Left hindlimb (tissue), 1 donor: ENCODE data around the gene PAPOLG.
"Not testable (repeated sequence)": the region's sequence is repeated elsewhere in the genome, so short reads cannot be mapped to it uniquely, and the experiment has no call there.

Experiments used
- DNase-seq: peaks from one replicate; pipeline ENCODE4 v3.0.0-alpha.2; 2018

The PAPOLG gene

DNA sequence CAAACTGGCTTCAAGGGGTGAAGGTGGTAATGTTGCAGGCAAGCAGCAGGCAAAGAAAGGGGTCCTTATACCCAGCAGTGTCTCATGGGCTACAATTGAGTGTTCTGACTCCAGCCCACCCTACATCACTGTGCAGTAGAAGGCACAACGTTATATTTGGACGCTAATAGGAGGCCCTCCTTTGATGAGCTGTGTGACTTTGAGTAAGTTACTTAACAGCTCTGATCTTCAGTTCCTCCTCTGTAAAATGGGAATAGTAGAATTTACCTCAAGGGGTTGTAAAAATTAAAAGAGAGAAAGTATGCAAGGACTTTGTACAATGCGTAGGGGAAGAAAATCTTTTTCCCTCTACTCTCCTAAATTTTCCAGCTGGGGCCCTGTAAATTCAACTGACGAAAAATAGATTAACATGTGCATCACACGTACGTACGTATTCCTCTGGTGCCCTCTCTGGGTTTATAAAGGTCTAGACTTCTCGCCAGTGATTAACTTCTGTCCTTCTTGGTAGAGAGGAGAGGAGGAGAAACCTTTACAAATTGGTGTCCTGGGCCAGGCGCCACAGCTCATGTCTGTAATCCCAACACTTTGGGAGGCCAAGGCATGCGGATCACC lies 67.7 kb downstream of the PAPOLG start:
- no peak for DNase-seq

DNA sequence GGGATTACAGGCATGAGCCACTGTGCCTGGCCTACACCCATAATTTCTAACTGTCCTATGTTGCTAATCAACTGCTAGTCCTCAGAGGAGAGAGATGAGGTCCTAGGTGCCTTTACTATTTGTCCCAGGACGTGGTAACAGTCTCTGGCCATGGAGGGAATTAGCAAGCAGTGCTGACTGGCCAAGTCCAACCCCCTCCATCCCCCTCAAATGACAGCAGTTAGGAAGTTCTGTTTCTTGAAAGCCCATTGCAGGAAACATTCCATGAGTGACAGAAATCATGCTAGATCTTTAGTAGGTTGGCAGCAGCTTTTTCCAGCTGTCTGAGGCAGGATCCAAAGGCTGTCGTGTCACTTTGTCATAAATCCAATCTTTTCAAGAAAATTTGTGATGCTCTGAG lies 69.6 kb downstream of the PAPOLG start:
- DNase-seq, result no peak

DNA sequence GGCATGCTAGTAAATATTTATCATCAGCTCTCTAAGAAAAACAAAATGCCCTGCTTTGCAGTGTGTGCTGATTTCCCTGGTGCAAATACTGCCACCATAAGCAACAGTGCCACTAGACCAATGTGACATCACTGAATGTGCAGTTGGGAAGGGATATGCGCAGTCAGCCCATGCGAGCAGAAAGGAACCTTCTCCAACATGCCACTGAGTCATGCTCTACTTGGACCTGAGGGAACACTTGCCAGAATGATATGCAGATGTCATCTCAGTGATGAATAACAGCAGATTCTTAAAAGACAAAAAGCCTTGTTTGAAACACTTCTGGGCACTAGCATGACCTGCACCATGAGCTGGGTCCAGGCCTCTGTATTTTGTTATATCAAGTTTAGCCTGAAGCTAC lies 70.0 kb downstream of the PAPOLG start:
- DNase-seq, result no peak

DNA sequence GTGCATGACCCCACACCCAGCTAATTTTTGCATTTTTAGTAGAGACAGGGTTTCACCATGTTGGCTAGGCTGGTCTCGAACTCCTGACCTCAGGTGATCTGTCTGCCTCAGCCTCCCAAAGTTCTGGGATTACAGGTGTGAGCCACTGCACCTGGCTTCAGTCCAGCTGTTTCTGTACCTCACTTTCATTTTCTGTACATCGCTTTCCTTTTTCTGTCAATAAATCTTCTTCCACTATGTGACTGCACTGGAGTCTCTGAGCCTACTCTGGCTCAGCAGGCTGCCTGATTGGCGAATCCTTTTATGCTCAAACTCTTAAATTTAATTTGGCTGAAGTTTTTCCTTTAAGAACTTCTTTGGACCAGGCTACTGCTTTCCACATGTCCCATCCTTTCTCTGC lies 70.8 kb downstream of the PAPOLG start:
- not testable (repeated sequence) for DNase-seq

DNA sequence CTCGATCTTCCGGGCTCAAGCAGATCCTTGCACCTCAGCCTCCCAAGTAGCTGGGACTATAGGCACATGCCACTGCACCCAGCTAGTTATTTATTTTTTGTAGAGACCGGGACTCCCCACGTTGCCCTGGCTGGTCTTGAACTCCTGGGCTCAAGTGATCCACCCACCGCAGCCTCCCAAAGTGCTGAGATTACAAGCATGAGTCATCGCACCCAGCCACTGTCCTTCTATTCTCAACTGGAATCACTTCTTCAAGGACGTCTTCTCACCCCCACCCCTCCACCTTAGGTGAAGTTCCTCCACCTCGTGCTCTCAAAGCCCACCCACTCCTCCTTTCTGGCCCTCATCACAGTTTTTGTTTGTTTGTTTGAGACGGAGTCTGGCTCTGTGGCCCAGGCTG lies 71.3 kb downstream of the PAPOLG start:
- DNase-seq, result no peak

DNA sequence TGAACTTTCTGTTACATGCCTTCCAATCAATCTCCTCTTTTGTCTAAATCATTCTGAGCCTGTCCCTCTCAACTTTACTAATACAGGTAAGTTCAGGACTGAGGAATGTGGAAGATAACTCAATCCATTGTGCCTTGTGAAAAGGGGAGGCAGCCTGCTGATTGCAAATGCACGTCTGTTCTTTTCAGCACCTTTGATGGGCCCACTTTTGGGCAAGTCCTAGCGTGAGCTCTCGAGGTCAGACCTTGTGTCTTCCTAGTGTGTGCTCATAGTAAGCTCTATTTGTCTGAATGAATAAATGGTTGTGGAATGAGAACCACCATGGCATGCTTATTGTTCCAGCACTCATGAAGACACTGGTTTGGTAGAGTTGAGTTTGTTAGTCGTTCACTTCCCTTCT lies 74.9 kb downstream of the PAPOLG start:
- DNase-seq, result no peak

DNA sequence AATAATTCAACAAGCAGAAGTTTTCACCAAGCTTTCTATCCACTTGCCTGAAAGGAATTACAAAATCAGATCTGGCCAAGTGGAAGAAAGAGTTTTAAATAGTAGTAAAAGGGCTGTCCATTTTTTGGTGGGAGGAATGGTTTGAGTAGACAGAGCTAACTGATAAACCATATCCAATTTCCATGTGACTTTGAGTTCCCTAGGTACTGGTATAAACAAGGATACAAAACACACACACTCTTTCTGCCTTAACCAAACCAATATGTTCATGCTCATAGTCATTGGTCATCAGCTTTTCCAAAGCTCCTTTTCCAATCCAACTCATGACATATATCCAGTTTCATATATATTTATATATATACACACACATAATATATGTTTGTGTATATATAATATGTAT lies 75.9 kb downstream of the PAPOLG start:
- DNase-seq, result no peak

DNA sequence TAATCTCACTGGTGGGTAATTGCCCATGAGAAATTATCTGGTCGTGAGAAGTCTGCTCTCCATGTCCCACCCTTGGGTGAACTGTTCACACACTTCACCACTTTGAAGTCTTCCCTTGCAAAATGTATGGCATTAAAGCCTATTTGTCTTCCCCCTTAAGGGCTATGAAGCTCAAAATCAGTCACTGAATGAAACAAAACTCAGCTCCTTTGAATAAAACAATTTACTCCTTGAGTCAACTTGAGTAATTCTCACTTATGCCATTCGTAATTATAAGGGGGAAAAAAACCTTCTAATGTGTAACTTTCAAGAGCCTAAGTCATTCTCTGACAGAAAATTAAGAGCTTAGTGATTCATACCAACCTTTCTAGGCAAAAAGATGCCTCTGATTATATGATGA lies 76.6 kb downstream of the PAPOLG start:
- no peak for DNase-seq

DNA sequence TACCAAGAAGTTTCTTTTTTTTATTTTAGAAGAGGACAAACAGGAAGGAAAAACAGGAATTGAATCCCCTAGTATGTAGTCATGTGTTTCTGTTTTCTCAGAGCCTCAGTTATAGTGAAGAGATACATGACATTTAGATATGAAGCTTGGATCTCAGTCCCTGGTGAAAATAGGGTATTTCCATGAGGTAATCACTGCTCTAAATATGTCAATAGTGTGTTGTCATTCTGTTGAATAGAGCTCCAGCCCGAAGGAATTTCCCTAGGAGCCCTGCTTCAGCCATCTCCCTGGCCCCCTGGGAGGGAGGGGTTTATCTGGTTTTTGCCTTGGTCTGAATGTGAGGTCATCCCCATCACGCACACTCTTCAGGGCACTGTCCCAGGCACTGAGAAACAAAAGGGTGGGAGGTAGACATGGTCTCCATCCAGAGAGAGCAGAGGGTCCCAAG lies 78.2 kb downstream of the PAPOLG start:
- no peak for DNase-seq

DNA sequence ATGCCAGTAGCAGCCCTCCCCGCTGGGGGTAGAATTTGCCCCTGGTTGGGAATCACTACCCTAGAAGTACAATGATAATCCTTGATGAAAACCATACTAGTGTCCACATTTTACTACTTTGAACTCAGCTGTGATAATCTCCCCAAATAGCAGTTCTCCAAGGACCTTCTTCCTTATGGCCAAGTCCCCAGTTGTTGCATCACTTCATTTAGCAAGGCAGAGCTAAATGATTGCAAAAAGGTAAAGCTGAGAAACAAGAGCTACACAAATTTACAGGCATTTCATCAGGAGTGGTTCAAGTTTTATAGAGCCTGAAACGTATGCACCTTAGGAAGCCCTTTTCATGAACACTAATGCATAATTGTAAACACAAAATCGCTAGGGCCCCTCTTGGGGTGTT lies 80.4 kb downstream of the PAPOLG start:
- DNase-seq, result no peak

DNA sequence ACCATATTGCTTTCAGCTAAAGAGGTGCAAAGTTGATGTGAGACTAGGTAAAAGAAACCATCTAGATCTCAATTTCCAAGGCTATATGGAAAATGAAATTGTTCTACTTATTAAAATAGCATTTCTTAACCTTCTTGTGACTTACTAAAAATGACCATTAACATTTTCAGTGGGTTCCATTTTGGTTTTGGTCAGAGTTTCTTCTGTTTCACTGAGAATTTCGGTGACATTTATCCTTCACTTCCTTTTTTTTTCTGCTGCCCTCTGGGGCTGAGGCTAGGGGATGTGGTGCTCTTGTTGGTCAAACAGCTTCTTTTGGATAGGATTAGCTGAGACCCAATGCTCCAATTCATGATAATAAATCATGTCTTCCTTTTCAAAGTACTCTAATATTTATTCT lies 81.1 kb downstream of the PAPOLG start:
- no peak for DNase-seq

DNA sequence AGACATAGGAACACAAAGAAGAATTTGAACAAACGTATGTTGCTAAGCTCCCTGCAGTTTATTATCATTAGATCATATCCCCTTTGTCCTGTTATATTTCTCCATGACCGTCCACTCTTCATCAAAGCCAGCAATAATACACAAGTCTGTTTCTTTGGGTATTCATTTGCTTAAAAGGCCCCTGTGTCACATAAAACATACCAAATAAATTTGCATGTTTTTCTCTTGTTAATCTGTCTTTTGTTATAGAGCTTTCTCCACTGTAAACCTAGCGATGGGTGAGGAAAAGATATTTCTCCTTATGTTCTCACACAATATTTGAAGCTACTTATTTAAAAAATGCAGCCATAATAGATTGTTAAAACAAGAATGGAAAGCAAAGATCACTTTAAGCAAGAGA lies 82.4 kb downstream of the PAPOLG start:
- DNase-seq, result no peak

DNA sequence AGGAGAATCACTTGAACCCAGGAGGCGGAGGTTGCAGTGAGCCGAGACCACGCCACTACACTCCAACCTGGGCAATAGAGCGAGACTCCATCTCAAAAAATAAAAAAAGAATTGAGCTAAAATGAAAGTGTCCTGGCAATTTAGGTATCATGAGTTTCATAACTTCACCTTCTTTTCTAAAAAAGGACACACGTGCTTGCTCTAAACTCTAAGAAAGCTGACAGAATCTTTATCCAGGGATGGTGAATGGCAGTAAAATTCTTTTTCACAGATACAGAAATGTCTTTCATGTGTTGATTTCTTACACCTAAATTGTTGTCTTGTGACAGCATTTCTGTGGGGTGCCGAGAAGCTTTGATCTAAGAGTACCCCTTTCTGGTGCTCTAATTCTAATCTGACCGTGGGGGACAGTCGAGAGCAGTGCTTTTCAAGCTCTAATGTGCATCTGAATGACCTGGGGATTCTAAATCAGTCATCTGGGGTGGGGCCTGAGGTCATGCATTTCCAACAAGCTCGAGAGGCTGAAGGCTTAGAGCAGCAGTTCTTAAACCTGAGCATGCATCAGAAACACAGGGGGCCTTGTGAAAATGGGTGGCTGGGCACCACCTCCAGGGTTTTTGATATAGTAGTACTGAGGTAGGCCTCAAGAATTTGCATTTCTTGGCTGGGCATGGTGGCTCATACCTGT lies 83.2 kb downstream of the PAPOLG start:
- DNase-seq, result no peak

DNA sequence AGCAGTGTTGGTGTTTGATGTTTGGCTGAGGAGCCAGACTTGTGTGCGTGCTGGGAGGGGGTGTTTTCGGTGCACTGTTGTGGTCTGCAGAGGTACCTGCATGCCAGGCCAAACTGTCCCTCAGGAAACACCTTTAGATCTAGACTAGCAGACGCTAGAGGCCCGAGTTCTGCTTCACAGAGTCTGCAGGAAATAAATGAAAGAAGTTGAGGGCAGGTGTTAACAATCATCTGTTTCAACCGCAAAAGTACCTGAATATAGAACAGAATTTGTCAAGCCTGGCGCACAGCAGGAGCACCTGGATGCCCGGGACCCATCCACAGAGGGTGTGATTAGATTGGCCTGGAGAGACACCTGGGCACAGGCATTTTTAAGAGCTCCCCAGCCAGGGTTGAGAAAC lies 84.8 kb downstream of the PAPOLG start:
- no peak for DNase-seq

DNA sequence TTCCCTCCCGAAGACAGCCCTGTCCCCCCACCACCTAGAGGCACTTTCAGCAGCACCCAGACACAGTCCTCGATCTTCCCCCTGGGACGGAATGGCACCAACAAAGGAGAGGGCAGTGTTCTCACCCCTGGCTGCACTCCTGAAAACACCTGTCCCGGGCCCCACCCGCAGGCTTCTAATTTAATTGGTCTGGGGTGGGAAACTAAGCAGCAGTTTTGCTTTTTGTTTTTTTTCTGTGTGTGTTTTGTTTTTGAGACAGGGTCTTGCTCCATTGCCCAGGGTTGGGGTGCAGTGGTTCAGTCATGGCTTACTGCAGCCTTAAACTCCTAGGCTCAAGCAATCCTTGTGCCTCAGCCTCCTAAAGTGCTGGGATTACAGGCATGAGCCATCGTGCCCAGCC lies 86.9 kb downstream of the PAPOLG start:
- DNase-seq, result no peak

DNA sequence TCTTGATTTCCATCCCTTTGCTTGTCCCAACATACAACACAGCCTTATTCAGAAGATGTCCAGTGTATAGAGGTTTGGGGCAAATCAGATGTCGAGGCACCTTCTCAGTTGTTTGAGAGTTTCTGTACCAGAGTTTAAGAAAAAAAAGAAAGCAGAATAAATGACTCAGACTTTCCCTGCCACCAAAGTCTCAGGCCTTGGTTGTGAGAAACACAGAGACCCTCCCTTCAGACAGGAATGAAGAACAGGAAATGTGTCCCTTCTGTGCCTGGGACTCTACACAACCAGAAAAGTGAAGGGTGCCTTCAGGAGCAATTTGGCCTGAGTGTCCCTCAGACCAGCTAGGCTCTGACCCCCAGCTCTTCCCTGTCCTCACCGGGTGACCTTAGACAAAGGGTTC lies 88.0 kb downstream of the PAPOLG start:
- no peak for DNase-seq

DNA sequence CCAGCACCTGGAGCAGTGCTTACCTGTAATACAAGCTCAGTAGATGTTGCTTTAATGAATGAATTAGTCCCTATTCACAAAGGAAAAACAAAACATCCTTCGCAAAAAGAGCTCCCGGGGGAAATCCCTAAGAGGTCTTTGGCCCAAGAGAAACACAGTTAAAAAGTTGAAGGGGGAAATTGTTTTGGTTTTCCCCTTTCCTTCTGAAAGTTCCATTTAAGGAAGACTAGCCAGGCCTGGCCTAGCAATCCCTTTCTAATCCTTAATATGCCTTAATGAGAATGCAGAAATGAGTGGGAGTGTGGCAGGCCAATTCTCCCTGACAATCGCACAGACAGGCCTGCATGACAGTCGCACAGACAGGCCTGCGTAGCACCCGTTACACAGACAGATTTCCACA lies 91.8 kb downstream of the PAPOLG start:
- no peak for DNase-seq
